ENCODE results near the gene HES5. TPM values are rescaled to one million over a fixed set of nuclear protein-coding genes. Genes with fewer than 3 reads are reported as not detected.

The HES5 gene
- total RNA-seq, 1 experiment from 2014 or later, result 0.84 TPM

DNA sequence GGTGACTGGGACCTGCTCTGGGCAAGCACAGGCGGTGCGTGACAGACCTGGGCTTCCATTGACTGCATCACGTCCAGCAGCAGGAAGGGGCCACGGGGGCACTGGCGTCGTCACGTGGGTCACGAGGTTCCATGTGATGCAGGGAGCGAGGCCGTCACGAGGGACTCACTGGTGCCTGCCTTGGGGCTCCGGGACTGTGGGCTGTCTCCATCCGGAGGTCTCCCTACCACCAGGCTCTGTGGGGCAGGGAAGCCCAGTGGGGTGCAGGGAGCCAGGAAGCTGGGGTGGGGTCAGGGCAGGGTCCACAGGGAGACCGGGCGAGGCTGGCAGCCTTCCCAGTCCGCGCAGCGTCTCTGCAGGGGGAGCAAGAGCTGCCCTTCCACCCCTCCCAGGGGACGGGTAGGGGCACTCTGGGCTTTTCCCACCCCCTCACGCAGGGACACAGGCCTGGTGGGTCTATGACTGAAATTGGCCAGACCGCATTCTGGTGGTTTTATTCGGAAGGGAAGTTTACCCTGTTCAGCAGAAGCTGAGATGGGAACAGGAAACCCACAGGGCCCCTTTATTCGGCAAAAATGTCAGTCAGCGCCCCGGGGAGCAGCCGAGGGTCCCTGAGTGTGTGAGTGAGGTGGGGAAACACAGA, 25.7 kb upstream of the HES5 start:
- POLR2A ChIA-PET (ENCODE audit: unreplicated experiment), result interaction anchor here (0.5 to 0.6 kb wide), 2 partner anchors 30 kb away, joined by 11 to 28 read pairs; partner anchors contain the start of gene PANK4

DNA sequence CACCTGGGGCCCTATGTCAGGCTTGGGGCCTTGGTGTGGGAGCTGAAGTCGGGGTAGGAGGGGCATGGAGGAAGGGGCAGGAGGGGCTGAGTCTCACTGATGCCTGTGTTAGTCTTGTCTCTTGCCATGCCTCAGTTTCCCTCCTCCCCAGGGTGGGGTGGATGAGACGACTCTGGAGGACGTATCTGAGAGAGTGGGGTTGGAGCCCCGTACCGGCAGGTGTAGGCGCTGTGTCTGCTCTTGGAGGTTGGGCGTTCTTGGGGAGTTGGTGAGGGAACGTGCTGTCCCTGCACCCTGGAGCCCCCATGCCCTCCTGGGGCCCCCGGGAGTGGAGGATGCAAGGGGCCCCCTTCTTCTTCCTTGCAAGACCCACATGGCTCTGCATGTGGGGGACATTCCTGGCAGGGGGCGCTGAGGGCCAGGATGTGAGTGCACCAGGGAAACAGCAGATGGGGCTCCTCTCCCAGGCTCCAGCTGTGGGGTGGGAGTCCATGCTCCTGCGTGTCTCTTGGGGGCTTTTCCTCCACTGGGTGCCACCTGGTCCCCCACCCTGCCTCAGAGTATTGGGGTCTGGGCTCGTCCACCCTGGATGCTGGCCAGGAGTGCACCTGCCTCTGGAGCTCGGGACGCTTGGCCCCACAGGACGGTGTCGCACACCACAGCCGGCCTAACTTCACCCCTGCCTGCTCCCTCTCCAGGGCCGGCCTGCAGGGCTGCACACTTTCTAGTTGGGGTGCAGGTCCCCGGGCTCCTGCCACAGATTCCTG, 24.7 kb upstream of the HES5 start:
- DNase-seq (peak; percentile 34), ATAC-seq (no peak)
- Histone ChIP-seq H3K9ac (ENCODE audit: low read length) (no peak overlapping the region), H3K4me3 (ENCODE audit: low read length) (no peak overlapping the region), H3K79me2 (ENCODE audit: low read length) (no peaks in the 10 kb centered on the region), H3F3A (ENCODE audit: low read length, unreplicated experiment) (no peaks in the 10 kb centered on the region), H3K9me2 (replicated peaks; ENCODE audit: low read length) (no peaks in the 10 kb centered on the region), H3K36me3 (ENCODE audit: low read depth, low read length) (no peaks in the 10 kb centered on the region), H3K9me3 (ENCODE audit: low read length) (no peaks in the 10 kb centered on the region), H3K27me3 (ENCODE audit: low read length) (no peaks in the 10 kb centered on the region), H3K4me1 (ENCODE audit: insufficient read depth, low read length) (peaks cover 15% of the 10 kb centered on the region), H4K20me1 (ENCODE audit: low read length) (no peaks in the 10 kb centered on the region), H3K4me2 (ENCODE audit: low read length) (no peak overlapping the region), H3K27ac (ENCODE audit: low read length) (no peak overlapping the region), H2AFZ (ENCODE audit: low read length) (no peak overlapping the region)
- intact Hi-C loops (cut with micrococcal nuclease), result no loop called here
- ChIA-PET CTCF (no interaction called here), POLR2A (ENCODE audit: unreplicated experiment) (no interaction called here)
- TF ChIP-seq CTCF (conservative IDR thresholded peaks at IDR 0.05; ENCODE audit: low read depth, low read length) (peak; percentile 74), EZH2phosphoT487 (IDR thresholded peaks at IDR 0.05; ENCODE audit: borderline replicate concordance, low read length) (no peak)
- BruUV-seq (replicated peaks), result no TSS peak

More for the DNA sequence above, 25.7 kb upstream of the HES5 start:
- Histone ChIP-seq H3K4me1 (ENCODE audit: insufficient read depth, low read length) (peaks cover 15% of the 10 kb centered on the region), H3K9me3 (ENCODE audit: low read length) (no peaks in the 10 kb centered on the region), H3K36me3 (ENCODE audit: low read depth, low read length) (no peaks in the 10 kb centered on the region), H3K4me3 (ENCODE audit: low read length) (peak overlapping the region; percentile 83), H3K4me2 (ENCODE audit: low read length) (peak overlapping the region; percentile 97), H4K20me1 (ENCODE audit: low read length) (no peaks in the 10 kb centered on the region), H2AFZ (ENCODE audit: low read length) (peak overlapping the region; percentile 84), H3K9me2 (replicated peaks; ENCODE audit: low read length) (no peaks in the 10 kb centered on the region), H3K79me2 (ENCODE audit: low read length) (no peaks in the 10 kb centered on the region), H3K27ac (ENCODE audit: low read length) (no peak overlapping the region), H3F3A (ENCODE audit: low read length, unreplicated experiment) (no peaks in the 10 kb centered on the region), H3K9ac (ENCODE audit: low read length) (peak overlapping the region; percentile 63), H3K27me3 (ENCODE audit: low read length) (no peaks in the 10 kb centered on the region)
- peak; percentile 9 for ATAC-seq
- intact Hi-C loops (cut with micrococcal nuclease), result no loop called here
- BruUV-seq (replicated peaks), result no TSS peak
- CTCF ChIA-PET, result interaction anchor here (0.6 to 1.1 kb wide), 2 partner anchors 96 to 361 kb away, joined by 3 to 5 read pairs; partner anchors contain the start of gene FAAP20
- peak; percentile 23 for DNase-seq
- TF ChIP-seq CTCF (conservative IDR thresholded peaks at IDR 0.05; ENCODE audit: low read depth, low read length) (no peak), EZH2 (IDR thresholded peaks at IDR 0.05; ENCODE audit: low read length, unreplicated experiment) (no peak), EZH2phosphoT487 (IDR thresholded peaks at IDR 0.05; ENCODE audit: borderline replicate concordance, low read length) (no peak)
